Measurements from ENCODE around the gene GJA9.

The GJA9 gene

DNA sequence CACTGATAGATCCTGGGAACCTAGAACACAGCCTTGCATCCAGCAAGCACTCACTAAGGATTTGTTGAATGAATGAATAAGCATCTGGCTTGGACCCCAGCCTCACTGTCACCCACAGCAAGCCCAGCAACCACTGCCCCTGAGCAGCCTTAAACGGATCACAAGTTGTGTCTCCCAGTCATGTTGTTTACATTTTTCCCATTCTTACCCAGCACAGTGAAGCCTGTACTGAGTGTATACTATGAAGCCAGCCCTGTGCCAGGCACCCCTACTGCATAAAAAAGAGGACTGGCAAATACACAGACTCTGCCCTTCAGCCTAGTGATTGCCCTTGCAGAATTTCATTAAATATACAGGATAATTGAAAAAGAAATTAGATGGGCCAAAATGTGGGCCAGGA is 52.0 kb downstream of the GJA9 start:
- DNase-seq: no peak

DNA sequence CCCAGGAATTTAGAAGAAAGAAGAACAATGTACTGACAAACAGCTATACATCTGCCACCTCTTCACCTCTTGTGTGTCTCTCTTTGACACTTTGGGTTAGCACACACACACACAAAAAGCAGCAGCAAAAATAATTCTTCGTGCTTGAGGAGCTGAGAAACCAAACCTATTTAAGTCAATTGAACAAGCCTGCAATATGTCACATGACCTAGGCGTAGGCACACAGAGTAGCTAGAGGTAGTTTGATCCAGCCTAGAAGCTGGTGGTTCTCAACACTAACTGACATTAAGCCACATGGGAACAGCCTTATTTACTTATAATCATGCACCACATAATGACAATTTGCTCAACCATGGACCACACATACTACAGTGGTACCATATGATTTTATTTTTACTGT is 54.1 kb downstream of the GJA9 start:
- no peak for DNase-seq

DNA sequence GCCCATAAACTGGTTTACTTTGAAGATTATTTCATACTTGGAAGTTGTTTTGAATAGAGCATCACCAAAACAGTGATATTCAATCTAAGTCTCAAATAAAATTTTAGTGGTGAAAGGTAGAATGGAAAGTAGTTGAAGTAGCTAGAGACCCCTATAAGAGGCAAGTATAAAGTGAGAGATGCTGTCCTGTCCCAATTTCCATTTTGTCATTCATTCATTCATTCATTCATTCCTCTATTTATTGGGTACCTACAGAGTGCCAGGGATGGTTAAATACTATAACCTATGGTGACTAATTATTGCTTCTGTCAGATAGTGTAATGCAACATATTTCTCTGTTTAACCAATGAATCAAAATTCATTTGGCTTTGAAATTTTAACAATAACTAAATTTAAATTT is 54.5 kb downstream of the GJA9 start:
- no peak for DNase-seq

DNA sequence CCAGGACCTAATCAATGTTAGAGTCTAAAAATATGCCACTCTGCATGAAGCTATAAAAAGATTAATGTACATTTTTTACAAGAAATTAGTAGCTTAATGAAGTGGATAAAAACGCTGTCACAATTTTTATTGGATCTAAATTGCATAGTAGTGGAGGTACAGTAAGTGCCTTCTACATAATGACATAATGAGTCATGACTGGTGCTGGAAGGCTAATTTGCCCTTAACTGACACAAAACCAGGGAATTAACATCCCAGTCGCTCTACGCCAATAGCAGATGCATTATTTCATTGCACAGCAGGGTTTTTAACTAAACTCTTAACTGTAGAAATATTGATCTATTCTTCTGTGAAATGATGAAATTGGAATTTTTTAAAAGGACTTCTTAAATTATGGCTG is 55.1 kb downstream of the GJA9 start:
- no peak for DNase-seq

Measured in NCI-H2081 treated with DMSO at 0.1 percent for 48 hours (cell line).